Neural cell (in vitro differentiated cells): ENCODE measurements around the gene FOXA1. TPM values are rescaled to one million over a fixed set of nuclear protein-coding genes. Genes with fewer than 3 reads are reported as not detected.

Source experiments
- H2AFZ ChIP-seq: fragments of 200-600, 300-800 bp; sonication (generic), shearing (Covaris generic); 2 replicates; pipeline ENCODE4 v1.6.0; 2014; ENCODE audit warnings: low read depth, mild to moderate bottlenecking, antibody characterized with exemption, low read length, moderate library complexity
- H3F3A ChIP-seq: fragments of 200-600 bp; shearing (Covaris generic); 2 replicates; pipeline ENCODE4 v1.6.1; 2016; ENCODE audit warnings: mild to moderate bottlenecking, moderate library complexity, mixed read lengths, antibody characterized with exemption, low read length; ENCODE audit not compliant: insufficient read depth, poor library complexity, severe bottlenecking
- H3K27ac ChIP-seq: fragments of 200-600, 300-800 bp; sonication (generic), shearing (Covaris generic); 2 replicates; pipeline ENCODE4 v1.5.1; 2014; ENCODE audit warnings: mild to moderate bottlenecking, low read length, moderate library complexity
- H3K27me3 ChIP-seq: fragments of 300-800, 200-600 bp; sonication (generic), shearing (Covaris generic); 2 replicates; pipeline ENCODE4 v1.6.0; 2014; ENCODE audit warnings: mild to moderate bottlenecking, low read depth, low read length, moderate library complexity; ENCODE audit not compliant: insufficient read depth
- H3K36me3 ChIP-seq: fragments of 300-800, 200-600 bp; sonication (generic), shearing (Covaris generic); 2 replicates; pipeline ENCODE4 v1.5.1; 2014; ENCODE audit warnings: mild to moderate bottlenecking, antibody characterized with exemption, low read length, moderate library complexity; ENCODE audit not compliant: insufficient read depth
- H3K4me2 ChIP-seq: fragments of 300-800, 200-600 bp; sonication (generic), shearing (Covaris generic); 2 replicates; pipeline ENCODE4 v1.6.0; 2014; ENCODE audit warnings: mild to moderate bottlenecking, low read length
- H3K4me3 ChIP-seq: fragments of 300-800, 200-600 bp; sonication (generic), shearing (Covaris generic); 2 replicates; pipeline ENCODE4 v1.5.1; 2014; ENCODE audit warnings: mild to moderate bottlenecking, low read length, moderate library complexity
- H3K79me2 ChIP-seq: fragments of 200-600 bp; shearing (Covaris generic); replicated peaks from 2 replicates; pipeline ENCODE4 v1.6.0; 2014; ENCODE audit warnings: mild to moderate bottlenecking, low read length, moderate library complexity; ENCODE audit not compliant: insufficient read depth
- H3K9ac ChIP-seq: fragments of 300-800, 200-600 bp; sonication (generic), shearing (Covaris generic); 2 replicates; pipeline ENCODE4 v1.6.1; 2016; ENCODE audit warnings: mild to moderate bottlenecking, low read length, mixed read lengths
- H3K9me2 ChIP-seq: fragments of 200-600 bp; shearing (Covaris generic); 2 replicates; pipeline ENCODE4 v1.6.1; 2016; ENCODE audit warnings: mild to moderate bottlenecking, low read length, mixed read lengths; ENCODE audit not compliant: insufficient read depth
- H3K9me3 ChIP-seq: fragments of 200-600, 300-800 bp; sonication (generic), shearing (Covaris generic); 2 replicates; pipeline ENCODE4 v1.6.1; 2016; ENCODE audit warnings: mild to moderate bottlenecking, mixed run types, low read length, moderate library complexity, mixed read lengths
- H4K20me1 ChIP-seq: fragments of 200-600 bp; shearing (Covaris generic); 2 replicates; pipeline ENCODE4 v1.6.1; 2016; ENCODE audit warnings: mild to moderate bottlenecking, mixed run types; ENCODE audit not compliant: insufficient read depth
- EP300 ChIP-seq: fragments of 450-650 bp; conservative IDR thresholded peaks from 2 replicates; pipeline ENCODE4 v1.6.1; 2014; ENCODE audit warnings: antibody characterized with exemption, mild to moderate bottlenecking, moderate library complexity; ENCODE audit not compliant: poor library complexity, severe bottlenecking
- EZH2 ChIP-seq: fragments of 200-600, 300-800 bp; shearing (Covaris generic), sonication (generic); IDR thresholded peaks from 2 replicates; pipeline ENCODE4 v1.6.1; 2014; ENCODE audit warnings: antibody characterized with exemption, low read length, borderline replicate concordance, mild to moderate bottlenecking; ENCODE audit not compliant: insufficient read depth, poor library complexity, severe bottlenecking
- MXI1 ChIP-seq: fragments of 450-650 bp; conservative IDR thresholded peaks from 2 replicates; pipeline ENCODE4 v1.6.1; 2014; ENCODE audit warnings: antibody characterized with exemption, mild to moderate bottlenecking; ENCODE audit not compliant: poor library complexity, severe bottlenecking
- POLR2AphosphoS5 ChIP-seq: IDR thresholded peaks from 2 replicates; pipeline ENCODE4 v1.6.1; 2012
- RAD21 ChIP-seq: fragments of 450-650 bp; conservative IDR thresholded peaks from 2 replicates; pipeline ENCODE4 v1.6.1; 2014; ENCODE audit warnings: antibody characterized with exemption, mild to moderate bottlenecking, moderate library complexity
- REST ChIP-seq: IDR thresholded peaks from 2 replicates; pipeline ENCODE4 v1.6.1; 2012; ENCODE audit warnings: borderline replicate concordance
- SMC3 ChIP-seq: fragments of 450-650 bp; conservative IDR thresholded peaks from 2 replicates; pipeline ENCODE4 v1.6.1; 2014; ENCODE audit warnings: antibody characterized with exemption, mild to moderate bottlenecking, moderate library complexity; ENCODE audit not compliant: poor library complexity
- TAF1 ChIP-seq: IDR thresholded peaks from 2 replicates; pipeline ENCODE4 v1.6.1; 2012; ENCODE audit warnings: low read depth
- polyA plus RNA-seq: library from polyadenylated mRNA; depleted of rRNA; stranded (reverse); fragments of >200 nt; gene quantifications from 2 replicates; pipeline ENCODE4 v1.2.3, GENCODE V29; 2014
- TF ChIP-seq, protein P1 (sequence below): fragments of 450-650 bp; IDR thresholded peaks from 2 replicates; pipeline ENCODE4 v1.5.1; 2014; ENCODE audit warnings: antibody characterized with exemption, mild to moderate bottlenecking, moderate library complexity; ENCODE audit not compliant: poor library complexity, severe bottlenecking

The FOXA1 gene
- polyA plus RNA-seq, 1 donor from 2014 or later = not detected

GRCh38 chr14:37550511-37550910, 44.5 kb downstream of the FOXA1 start:
- no peak overlapping the region for H3K4me3 ChIP-seq
- no peaks in the 10 kb centered on the region for H3K79me2 ChIP-seq
- H3K9me3 ChIP-seq = peaks cover 5% of the 10 kb centered on the region
- no peaks in the 10 kb centered on the region for H3K27me3 ChIP-seq
- no peaks in the 10 kb centered on the region for H3K36me3 ChIP-seq
- H3F3A ChIP-seq = no peaks in the 10 kb centered on the region
- TF ChIP-seq EZH2 (no peak), REST (no peak), MXI1 (no peak), EP300 (no peak), TAF1 (no peak), SMC3 (no peak), RAD21 (no peak)
- TF ChIP-seq, protein P1, sequence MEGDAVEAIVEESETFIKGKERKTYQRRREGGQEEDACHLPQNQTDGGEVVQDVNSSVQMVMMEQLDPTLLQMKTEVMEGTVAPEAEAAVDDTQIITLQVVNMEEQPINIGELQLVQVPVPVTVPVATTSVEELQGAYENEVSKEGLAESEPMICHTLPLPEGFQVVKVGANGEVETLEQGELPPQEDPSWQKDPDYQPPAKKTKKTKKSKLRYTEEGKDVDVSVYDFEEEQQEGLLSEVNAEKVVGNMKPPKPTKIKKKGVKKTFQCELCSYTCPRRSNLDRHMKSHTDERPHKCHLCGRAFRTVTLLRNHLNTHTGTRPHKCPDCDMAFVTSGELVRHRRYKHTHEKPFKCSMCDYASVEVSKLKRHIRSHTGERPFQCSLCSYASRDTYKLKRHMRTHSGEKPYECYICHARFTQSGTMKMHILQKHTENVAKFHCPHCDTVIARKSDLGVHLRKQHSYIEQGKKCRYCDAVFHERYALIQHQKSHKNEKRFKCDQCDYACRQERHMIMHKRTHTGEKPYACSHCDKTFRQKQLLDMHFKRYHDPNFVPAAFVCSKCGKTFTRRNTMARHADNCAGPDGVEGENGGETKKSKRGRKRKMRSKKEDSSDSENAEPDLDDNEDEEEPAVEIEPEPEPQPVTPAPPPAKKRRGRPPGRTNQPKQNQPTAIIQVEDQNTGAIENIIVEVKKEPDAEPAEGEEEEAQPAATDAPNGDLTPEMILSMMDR = no peak
- H2AFZ ChIP-seq = no peak overlapping the region
- H3K9me2 ChIP-seq = no peaks in the 10 kb centered on the region
- no peak overlapping the region for H3K4me2 ChIP-seq
- H3K9ac ChIP-seq = no peak overlapping the region
- no peak overlapping the region for H3K27ac ChIP-seq
- H4K20me1 ChIP-seq = no peaks in the 10 kb centered on the region

DNA sequence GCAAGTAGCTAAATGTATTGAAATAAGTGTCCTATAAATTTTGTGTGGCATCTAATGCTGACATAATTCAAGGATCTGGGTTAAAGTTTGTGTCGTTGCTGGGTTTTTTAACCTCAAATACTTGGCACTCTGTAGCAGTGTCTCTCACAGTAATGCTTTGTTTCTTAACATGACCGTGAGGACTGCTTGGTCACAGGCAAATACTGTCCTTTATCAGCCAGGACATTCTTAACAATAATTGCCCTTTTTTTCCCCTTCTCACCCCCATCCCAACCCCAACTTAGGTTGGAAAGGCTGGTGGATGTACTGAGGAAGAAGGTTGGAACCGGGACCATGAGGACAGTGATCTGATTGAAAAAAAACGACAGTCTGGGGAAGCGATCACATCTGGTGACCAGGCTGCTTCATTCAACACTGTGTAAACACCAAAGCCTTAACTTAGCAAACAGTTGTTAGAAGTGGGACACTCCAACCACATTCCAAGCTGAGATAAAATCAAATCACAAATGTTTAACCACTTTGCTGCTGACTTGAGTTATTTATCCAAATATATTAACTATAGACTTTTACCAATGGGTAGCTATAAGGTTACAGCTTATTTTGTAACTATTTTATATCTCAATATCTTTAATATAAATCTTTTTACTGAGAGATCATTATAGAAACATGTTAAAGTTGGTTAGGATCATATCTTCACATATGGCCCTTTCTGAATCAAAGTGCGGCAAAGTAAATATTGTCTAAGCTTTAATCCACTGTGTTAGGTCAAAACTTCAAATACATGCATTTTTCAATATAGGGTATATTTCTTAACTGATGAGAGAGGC, 48.2 kb downstream of the FOXA1 start:
- no peak for TF ChIP-seq TAF1
- TF ChIP-seq POLR2AphosphoS5 = no peak
- TF ChIP-seq EZH2 = no peak
- no peak for TF ChIP-seq RAD21
- no peak for TF ChIP-seq EP300
- TF ChIP-seq, protein P1 = no peak
- no peak for TF ChIP-seq SMC3
- no peak for TF ChIP-seq MXI1
- TF ChIP-seq REST = no peak
- Histone ChIP-seq H4K20me1 (no peaks in the 10 kb centered on the region), H3K79me2 (no peaks in the 10 kb centered on the region), H3K27ac (no peak overlapping the region), H3K4me3 (no peak overlapping the region), H3K4me2 (no peak overlapping the region), H2AFZ (no peak overlapping the region), H3K9ac (no peak overlapping the region), H3K27me3 (no peaks in the 10 kb centered on the region), H3F3A (no peaks in the 10 kb centered on the region), H3K9me3 (no peaks in the 10 kb centered on the region), H3K36me3 (no peaks in the 10 kb centered on the region), H3K9me2 (no peaks in the 10 kb centered on the region)
